Measurements from ENCODE around the gene PIGT.

Gene PIGT

DNA sequence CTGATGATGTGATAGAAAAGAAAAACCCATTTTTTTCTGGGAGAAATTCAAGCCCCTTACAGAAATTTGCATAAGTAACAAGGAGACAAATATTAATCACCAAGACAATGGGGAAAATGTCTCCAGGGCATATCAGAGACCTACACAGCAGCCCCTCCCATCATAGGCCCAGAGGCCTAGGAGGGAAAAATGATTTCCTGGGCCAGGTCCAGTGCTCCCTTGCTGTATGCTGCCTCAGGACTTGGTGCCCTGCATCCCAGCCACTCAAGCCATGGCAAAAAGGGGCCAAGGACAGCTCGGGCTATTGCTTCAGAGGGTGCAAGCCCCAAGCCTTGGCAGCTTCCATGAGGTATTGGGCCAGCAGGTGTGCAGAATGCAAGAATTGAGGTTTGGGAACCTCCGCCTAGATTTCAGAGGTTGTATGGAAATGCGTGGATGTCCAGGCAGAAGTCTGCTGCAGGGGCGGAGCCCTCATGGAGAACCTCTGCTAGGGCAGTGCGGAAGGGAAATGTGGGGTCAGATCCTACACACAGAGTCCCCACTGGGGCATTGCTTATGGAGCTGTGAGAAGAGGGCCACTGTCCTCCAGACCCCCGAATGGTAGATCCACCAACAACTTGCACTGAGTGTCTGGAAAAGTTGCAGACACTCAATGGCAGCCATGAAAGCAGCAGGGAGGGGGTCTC lies 15.5 kb upstream of the PIGT start:
- DNase-seq (ENCODE audit: low read depth), result no peak

DNA sequence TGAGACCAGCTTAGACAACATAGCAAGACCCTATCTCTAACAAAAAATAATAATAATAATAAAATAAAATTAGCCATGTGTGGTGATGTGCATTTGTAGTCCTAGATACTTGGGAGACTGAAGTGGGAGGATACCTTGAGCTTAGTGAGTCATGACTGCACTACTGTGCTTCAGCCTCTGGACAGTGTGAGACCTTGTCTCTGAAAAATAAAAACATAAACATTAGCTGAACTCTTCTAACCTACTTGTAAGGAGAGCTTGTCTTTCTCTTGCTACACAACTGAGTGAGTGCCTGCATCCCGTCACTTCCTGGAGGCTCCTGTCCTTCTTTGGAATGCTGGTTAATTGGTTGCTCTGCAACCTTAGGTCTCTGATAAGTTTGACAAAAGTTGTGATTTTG lies 13.0 kb upstream of the PIGT start:
- DNase-seq (ENCODE audit: low read depth), result no peak

DNA sequence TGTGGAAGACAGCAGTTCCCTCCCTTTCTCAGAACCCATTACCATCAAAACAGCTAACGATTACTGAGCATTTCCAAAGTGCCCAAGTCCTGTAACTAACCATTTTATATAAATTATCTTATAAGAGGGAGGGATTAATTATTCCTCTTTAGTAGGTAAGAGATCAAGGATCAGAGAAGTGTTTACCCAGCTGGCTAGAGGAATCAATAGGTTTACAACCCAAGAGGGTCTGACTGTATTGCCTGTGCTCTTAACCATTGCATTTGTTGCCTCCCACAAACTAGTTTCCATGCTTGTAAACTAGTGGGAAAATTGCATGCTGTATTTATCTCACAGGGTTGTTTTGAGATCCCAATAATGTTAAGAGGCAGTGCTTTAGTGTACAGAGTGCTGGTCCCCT lies 11.5 kb upstream of the PIGT start:
- no peak for DNase-seq (ENCODE audit: low read depth)

DNA sequence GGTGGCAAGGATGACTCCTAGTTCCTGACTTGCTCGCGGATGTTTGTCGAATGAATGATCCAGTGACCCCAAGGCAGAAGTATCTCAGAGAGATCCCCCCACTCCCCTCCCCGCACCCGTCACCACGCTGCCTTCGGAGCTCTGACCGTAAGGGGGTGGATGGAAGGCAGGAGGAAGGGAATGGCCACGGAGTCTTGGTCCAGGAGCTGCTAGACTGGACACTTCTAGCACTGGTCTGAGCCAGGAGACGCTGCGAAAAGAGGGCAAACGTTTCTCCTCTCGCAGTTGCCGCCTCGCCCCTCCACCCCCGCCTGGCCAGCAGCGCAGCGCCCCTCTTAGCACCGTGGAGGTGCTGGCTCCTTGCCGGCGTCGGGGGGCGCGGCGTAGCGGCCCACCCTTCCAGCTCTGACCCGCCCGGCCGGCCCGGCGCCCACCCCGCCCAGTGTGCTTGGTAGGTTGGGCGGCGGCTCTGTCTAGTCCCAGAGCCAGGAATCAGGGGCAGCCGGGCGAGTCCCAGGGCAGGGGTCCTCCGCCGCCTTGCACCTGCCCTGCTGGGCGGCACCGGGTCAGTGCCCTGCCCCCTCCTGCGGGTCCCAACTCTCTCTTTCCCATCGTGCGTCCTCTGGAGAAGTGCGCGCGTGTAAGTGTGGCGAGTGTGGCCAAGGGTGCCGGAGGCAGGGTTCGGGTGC lies 10.2 kb upstream of the PIGT start:
- DNase-seq (ENCODE audit: low read depth), result no peak

DNA sequence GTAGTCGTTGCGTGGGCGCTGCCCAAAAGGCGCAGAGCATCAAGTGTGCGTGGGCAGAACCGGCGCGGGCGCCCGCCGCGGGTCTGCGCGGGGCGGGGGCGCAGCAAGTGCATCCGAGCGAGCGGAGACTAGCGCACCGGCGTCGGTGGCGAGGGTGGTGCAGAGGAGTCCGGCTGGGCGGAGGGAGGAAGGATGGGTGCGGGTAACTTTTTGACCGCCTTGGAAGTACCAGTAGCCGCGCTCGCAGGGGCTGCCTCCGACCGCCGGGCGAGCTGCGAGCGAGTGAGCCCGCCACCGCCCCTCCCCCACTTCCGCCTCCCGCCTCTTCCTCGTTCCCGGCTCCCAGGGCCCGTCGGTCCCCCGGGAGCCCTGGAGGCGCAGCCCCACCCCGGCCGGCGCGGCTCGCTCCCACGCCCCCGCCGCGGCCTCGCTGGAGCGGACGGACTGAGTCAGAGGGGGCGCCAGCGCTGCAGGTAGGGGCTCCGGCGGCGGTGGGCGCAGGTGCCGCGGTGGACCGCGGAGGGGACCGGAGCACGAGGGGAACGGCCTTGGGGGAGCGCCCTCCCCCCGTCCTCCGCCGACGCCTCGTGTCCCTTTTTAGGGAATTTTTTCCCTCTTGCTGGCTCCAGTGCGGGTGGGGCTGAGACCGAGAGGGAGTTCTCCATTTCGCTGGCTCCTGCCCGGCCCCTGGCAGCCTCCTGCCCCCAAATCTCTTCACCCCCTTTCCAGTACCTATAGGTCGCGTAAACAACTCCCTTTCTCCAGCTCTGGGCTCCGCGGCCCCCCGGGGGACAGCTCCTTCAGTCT lies 9.5 kb upstream of the PIGT start:
- no peak for DNase-seq (ENCODE audit: low read depth)

DNA sequence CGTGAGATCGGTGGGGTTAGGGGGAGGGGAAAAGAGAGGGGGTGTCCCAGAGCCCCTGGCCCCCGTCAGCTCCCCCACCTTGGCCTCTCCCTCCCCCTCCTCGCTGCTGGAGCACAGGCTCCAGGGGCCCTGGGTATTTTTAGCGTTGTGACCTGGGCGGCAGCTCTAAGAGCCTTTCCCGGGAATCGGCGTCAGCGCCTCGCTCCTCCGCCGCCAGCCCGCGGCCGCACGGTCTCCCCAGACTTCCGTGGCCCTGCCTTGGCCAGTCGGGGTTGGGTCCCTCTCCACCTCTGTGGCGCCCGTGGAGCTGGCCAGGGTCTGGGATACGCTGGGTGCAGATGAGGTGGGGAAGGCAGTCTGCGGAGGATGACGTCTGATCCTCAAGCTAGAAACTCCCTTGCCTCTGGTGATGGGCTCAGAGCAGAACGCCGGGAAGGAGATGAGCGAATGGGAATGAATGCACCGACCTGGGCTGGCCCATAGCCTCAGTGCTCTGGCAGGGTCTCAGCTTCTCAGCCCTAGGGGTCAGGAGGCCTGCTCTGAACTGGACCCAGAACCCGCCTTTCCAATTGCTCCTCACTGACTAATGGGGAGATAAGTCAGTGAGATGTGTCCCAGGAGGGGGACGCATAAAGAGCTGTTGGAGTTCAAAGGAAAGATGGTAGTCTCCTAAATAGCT lies 8.7 kb upstream of the PIGT start:
- no peak for DNase-seq (ENCODE audit: low read depth)

DNA sequence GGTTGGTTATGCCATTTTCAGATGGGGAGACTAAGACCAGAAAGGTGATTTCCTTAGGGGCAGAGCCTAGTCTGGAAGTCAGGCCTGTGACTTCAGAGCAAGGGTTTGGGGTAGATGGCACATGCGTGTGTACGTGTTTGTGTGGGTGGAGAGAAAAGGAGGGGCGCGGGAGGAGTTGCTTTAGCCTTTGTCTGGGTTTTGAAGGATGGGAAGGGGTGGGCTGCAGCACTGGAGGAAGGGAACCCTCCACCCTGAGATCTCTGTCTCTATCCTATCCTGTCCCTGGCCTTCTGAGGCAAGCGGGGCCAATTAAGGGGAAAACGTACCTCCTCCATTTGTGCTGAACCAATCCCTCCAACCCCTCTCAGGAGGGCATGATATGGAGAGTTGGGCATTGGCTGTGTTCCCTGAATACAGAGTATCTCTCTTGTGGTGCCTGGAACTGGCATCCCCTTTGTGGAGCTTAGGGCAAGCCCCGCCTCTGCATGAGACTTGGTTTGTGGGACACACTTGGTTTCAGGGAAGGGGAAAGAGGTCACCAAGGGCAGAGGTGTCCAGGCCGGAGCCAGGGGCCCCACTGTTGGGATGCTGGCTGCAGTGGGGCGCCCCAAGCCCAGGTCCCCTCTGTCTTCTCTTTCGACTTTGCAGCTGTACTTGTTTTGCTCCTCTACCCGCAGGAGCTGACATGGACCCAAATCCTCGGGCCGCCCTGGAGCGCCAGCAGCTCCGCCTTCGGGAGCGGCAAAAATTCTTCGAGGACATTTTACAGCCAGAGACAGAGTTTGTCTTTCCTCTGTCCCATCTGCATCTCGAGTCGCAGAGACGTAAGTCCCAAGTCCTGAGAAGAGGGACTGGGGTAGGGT lies 7.9 kb upstream of the PIGT start, which contains the start of gene DBNDD2:
TSS of gene DBNDD2 (plus strand) at position 507 of the 863 bp plus-strand sequence. CDS start at position 686, 179 bp downstream.
- no peak for DNase-seq (ENCODE audit: low read depth)

DNA sequence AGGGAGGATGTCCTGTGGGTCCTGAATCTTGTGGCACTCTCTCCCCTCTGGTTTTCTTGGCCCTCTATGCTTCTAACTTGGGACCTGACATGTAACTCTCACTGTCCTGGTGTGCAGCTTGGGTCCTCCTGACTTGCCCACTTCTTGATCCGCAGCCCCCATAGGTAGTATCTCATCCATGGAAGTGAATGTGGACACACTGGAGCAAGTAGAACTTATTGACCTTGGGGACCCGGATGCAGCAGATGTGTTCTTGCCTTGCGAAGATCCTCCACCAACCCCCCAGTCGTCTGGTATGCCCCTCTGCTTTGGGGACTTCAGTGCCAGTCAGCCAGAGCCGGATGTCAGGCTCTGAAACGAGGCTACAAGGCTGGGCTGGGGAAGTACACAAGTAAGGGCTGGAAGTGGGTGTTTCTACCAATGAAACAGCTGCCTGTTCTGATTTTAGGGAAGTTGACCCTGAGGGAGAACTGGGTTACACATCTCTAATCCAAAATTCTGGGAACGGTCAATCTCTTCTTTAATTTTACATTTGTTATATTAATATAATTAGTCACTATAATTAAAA lies 7.2 kb upstream of the PIGT start:
- DNase-seq (ENCODE audit: low read depth), result no peak

DNA sequence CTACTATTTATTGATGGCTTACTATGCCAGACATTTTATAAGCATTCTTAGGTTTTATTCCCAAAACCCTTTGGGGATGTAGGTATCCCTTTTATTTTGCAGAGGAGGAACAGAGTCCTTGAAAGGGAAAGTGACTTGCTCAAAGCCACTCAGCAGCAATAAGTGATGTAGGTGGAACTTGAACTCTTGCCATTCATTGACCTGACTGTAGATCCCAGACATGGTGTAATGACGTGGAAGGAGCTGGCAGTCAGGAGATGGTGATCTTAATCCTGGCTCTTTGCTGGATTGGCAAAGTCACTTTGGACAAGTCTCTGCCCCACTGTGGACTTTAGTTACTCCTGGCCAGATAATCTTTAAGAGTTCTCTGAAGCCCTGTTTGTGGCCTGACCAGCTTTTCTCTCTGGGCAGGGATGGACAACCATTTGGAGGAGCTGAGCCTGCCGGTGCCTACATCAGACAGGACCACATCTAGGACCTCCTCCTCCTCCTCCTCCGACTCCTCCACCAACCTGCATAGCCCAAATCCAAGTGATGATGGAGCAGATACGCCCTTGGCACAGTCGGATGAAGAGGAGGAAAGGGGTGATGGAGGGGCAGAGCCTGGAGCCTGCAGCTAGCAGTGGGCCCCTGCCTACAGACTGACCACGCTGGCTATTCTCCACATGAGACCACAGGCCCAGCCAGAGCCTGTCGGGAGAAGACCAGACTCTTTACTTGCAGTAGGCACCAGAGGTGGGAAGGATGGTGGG lies 6.2 kb upstream of the PIGT start:
- DNase-seq (ENCODE audit: low read depth), result no peak

DNA sequence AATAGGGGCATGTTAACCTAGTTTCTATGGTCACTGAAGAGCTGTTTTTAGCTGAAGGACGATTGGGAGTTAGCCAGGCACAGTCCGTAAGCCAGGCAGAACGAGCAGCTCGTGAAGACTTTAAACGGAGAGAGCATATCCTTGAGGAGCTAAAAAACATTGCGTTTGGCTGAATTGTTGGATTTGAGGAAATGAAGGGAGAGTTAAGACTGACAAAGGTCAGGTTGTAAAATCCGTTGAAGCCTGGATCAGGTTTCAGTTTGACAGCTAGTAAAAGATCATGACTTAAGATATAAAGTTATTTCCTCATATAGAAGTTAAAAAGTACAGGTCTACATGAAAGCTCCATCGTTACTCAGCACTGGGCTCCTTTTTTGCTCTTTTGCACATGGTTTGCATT lies 5.1 kb upstream of the PIGT start:
- DNase-seq (ENCODE audit: low read depth), result no peak

DNA sequence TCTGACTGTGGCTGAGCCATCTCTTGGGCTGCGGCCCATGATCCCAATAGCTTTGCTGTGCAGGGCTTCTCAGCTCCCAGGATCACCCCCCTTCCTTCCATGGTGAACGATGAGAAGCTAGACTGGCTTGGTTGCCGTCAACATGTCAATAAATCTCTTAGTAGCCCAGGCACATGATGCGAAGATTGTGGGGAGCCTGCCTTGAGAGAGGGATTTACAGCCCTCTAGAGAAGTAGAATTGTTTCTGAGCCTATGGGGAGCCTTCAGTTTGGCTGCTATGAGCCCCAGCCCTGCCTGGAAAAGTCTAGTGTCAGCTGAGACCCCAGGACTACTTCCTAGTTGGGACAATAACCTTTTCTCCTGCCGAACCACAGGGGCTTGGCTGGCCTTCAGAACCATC lies 3.3 kb upstream of the PIGT start:
- DNase-seq (ENCODE audit: low read depth), result no peak

DNA sequence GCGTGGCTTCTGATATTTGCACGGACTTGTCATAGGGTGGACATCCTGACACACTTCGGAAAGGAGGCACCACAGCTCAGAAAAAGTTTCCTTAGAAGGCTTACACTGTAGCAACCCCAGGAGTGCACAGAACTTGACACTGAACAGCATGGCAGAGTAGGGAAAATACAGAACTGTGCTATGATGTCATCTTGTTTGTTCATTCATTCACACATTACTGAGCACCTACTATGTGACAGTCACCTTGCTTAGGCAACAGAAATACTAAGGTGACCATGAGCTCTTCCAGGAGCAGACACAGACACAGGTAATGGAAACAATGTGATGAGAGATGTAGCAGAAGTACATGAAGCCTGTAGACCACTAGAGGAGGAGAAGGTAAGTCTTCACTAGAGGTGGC lies 2.5 kb upstream of the PIGT start:
- DNase-seq (ENCODE audit: low read depth), result no peak

DNA sequence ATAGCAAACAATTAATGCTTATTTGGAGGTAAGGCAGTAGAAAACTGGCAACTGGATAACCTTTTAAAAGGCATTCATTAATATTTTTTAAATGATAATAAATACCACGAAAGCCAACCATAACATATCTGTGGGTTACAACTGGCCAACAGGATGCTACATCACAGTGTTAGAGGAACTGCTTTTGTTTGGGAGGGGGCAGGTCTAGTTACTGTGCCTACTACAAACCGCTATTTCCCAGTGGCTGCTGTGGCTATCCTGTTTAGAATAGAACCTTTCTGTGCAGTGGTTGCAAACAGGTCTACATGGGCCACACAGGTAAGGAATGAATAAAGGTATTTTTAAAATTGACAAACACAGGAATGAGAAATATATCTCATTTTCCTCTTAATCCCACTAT lies 976 bp downstream of the PIGT start:
- DNase-seq (ENCODE audit: low read depth), result no peak

DNA sequence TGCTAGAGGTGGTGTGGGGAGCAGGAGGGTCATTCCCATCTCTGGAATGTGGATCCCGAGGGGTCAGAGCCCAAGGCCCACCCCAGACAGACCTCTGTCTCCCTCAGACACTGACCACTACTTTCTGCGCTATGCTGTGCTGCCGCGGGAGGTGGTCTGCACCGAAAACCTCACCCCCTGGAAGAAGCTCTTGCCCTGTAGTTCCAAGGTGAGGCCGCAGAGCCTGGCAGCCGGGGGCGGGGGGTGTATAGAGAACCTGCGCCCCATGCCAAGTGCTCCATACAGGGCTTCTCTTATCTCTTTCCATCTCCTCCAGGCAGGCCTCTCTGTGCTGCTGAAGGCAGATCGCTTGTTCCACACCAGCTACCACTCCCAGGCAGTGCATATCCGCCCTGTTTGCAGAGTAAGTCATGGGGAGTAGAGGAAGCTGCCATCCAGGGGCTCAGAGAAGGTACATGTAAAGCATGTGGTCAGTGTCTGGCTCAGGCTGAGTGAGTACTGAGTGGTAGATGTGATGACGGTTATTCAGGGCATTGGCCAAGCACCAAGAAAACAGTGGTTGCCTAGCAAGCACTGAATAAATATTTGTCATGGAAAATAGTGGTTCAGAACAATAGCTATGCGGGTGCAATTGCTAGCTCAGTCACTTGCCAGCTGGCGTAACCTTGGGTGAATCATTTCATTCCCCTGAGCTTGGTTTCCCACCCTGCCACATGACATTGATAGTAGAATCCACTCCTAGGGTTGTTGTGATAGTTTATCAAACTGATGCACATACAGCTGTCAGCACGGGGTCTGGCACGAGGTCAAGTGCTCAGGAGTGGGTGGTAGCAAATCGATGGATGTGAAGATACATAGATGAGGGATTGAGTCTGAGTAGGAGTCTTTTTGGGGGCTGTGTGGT lies 3.5 kb downstream of the PIGT start:
- no peak for DNase-seq (ENCODE audit: low read depth)

DNA sequence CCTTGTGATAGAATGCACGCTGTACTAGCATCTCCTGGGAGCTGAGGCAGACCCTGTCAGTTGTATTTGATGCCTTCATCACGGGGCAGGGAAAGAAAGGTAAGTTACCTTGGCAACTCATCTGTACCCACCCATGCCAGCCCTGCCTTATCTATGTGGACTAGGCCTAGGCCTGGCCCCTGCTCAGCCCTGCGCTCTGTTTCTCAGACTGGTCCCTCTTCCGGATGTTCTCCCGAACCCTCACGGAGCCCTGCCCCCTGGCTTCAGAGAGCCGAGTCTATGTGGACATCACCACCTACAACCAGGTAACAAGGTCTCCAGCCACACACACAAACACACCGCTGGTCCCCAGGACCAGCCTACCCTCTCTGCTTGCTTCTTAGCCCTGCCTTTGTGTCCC lies 4.2 kb downstream of the PIGT start:
- no peak for DNase-seq (ENCODE audit: low read depth)

DNA sequence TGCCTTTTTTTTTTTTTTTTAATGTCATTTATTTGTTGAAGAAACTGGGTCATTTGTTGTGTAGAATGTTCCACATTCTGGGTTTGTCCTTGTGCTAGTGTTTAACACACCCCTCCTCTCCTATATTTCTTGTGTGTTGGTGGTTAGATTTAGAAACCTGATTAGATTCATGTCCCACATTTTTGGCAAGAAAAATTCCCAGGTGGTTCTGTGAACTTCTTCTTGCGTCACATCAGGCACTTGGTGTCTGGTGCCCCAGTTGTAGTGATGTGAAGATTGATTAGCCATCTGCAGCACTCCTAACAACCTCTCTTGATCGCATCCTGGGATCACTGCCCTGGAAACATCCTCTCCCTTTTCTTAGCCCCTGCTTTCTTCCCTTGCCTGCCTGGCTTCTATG lies 7.8 kb downstream of the PIGT start:
- no peak for DNase-seq (ENCODE audit: low read depth)

DNA sequence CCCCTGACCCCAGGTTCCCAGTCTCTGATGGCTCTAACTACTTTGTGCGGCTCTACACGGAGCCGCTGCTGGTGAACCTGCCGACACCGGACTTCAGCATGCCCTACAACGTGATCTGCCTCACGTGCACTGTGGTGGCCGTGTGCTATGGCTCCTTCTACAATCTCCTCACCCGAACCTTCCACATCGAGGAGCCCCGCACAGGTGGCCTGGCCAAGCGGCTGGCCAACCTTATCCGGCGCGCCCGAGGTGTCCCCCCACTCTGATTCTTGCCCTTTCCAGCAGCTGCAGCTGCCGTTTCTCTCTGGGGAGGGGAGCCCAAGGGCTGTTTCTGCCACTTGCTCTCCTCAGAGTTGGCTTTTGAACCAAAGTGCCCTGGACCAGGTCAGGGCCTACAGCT lies 9.6 kb downstream of the PIGT start:
- DNase-seq (ENCODE audit: low read depth), result no peak

DNA sequence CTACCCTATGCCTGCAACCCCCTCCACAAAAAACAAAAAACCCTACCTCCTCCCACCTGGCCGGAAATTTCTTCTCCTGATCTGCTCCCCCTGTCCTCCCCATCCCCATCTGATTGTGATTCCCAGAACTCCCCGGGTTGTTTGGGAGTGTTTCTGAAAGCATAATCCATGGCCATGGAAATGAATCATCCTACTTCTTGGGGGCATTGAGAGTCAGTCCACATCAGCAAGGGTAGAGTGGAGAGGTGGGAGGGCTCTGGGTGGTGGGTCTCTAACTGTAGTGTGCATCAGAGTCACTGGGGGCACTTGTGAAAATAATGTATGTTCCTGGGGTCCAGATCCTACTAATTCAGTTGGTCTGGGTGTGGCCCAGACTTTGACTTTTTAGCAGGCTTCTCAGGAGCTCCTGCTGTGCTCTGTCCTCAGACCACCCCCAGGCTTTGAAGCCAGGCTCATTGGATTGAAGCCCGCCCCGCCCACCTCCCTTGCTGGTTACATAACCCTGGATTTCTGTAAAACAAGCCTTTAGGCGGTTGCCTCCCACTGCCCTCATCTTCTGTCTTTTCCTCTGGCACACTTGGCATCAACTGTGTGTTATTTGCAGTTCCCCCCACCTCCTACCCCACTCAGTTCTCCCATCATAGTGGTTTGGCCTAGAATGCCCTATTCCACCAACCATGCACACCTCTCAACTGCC lies 10.5 kb downstream of the PIGT start:
- DNase-seq (ENCODE audit: low read depth), result no peak

Measured in activated gamma-delta T cell treated with anti-CD3 and anti-CD28 coated beads, Interleukin-2, amount 50 U/mL, for 16 hours (primary cell).